Inflammatory macrophage (primary cell): Measurements from ENCODE around the gene HNF1A.
"Not testable (repeated sequence)": the region's sequence is repeated elsewhere in the genome, so short reads cannot be mapped to it uniquely, and the experiment has no call there.

ENCODE experiments used
- DNase-seq, 2 donors: peaks; one replicate each; pipeline ENCODE4 v3.0.0-alpha.2; 2020 to 2022

Gene HNF1A

DNA sequence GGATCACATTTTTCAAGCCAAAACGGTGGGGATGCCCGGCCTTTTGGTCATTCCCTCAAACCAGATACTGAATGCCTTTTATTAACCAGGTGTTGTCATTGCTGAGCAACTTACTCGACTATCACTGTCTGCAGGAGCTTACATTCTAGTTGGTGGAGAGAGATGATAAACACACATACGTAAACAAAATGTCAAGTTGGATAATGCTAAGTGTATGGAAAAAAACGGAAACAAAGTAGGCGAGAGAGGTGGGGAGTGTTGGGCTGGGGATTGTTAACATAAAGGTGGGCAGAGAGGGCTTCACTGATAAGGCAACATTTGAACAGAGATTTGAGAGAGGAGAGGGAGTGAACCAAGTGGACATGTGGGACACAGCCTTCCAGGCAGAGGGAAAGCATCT is 33.5 kb downstream of the HNF1A start:
- DNase-seq, result no peak

DNA sequence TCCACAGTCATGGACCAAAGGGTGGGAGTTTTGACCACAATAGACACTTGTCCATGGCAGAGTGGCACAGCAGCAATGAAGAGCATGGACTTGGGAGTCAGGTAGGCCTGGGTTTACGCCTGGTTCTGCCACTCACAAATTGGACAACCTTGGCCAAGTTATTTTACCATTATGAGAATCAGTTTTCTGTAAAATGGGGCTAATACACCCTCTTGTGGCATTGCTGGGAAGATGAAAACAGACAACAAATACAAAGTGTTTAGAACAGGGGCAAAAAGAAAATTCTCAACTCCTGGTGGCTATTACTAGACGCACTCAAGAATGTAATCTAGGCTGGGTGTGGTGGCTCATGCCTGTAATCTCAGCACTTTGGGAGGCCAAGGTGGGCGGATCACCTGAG is 35.4 kb downstream of the HNF1A start:
- DNase-seq, result no peak

DNA sequence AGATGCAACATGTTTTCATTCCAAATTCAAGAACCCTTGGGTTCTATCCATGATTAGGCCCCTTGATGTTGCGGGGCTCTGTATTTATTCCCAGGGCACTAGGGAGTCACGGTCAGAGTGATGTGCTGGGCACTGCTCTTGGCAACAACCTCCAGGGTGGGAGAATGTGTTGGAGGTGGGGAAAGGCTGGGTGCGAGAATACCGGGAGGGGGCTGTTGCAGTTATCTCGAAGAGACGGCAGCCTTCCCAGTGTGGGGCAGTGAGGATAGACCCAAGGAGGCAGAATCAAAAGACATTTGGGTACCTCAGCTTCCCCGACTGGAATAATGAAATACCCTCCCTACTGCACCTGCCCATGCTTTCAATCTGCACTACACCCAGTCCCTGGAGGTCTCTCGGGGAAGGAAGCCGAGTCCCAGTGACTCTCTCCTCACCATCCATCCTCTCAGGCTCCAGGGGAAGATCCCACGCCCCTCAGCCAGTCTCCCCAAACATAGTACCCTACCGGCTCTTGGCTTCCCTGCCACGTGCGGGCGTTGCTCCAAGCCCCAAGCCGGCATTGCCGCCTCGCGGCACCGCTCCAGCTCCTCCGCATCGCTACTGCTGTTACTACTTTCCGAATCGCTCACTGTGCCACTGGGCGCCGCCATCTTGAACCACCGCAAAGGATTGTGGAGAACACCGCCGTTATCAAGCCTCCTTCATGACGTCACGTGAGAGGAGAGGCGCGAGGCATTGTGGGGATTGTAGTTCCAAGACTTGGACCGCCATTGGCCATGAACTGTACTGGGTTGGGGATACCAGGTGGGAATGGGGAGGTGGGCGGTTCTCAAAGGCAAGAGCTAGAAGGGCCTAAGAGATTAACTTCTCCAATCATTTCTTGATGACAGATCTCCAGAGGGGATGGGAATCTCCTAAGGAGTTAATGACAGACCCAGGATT is 37.8 kb downstream of the HNF1A start, which contains the start of gene C12orf43:
C12orf43 (minus strand) TSS at position 663 of the 942 bp plus-strand sequence; CDS start at position 650, 13 bp downstream.
- DNase-seq, result peak; percentile 91 to 92

DNA sequence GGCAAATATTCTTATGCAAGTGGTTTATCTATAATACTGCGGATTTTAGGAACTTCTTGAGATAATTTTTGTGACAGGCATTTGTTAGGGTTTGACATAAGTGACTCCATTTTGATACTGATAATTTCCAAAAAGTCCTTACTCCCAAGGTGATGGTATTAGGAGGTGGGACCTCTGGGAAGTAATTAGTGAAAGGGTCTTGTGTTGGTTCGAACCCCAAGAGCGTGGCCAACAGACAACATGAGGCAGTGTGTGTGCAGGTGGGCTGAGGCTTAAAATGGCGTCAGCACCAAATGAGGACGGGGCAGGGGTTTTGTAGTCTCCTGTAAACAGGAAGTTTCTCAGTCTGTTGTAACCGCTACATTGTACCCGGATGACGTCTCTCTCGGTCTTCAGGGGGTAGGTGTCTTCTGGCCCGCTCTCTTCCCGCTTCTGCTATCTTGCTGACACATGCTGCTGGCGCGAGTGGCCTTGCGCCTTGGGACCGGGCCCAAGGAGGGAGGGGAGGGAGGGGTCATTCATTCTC is 39.7 kb downstream of the HNF1A start:
- peak in 1 of 2 donors; percentile 53 for DNase-seq

DNA sequence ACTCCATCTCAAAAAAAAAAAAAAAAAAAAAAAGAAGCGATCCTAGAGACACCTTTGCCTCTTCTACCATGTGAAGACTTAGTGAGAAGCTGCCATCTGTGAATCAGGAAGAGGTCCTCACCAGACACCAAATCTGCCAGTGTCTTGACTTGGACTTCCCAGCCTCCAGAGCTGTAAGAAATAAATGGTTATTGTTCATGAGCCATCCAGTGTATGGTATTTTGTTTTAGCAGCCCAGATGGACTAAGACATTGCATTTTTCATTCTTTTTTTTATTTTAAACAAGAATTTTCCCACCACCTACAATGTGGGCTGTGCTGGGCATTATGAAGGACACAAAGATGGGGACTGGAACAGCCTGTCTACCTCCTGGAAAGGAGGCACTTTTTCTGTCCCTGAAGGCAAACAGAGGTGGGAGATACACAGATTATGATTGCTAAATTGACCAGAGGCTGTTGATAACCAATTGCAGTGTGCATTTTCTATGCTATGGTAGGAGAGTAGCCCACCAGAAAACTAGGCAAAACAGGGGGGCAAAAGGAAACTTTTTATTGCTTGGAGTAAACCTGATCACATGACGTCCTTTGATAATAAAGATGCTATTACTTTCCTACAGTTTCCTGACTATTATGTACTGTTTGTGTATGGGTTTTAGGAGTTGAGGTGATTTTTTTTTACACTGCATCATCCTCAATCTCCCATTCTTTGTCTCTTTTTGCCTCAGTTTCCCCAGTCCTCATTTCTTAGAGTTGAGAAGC is 40.7 kb downstream of the HNF1A start:
- no peak for DNase-seq

DNA sequence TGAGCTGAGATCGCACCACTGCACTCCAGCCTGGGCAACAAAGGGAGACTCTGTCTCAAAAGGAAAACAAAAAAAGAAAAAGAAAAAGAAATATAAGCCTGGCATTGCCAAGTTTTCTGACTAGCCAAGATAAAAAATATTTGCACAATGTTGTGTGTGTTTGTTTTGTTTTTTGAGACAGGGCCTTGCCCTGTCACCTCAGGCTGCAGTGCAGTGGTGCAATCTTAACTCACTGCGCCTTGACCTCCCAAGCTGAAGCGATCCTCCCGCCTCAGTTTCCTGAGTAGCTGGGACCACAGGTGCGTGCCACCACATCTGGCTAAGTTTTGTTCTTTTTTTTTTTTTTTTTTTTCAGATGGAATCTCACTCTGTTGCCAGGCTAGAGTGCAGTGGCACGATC is 43.4 kb downstream of the HNF1A start:
- no peak for DNase-seq

DNA sequence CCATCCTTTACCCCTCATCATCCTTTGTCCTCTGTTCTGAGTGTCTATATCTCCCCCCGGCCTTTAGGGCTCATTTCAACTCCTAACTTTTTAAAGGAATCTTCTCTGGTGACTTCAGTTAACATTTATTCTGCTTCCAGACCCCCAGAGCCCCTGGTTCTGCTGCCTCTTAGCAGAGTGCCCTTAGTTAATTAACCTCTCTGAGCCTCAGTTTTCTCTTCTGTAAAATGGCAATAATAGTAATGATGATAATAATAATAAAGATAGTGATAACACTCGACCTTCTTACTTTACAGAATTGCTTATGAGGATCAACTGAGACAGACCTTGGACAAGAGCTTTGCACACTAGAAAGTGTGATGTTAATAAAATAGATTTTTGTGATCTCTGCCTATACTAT is 44.4 kb downstream of the HNF1A start:
- no peak for DNase-seq

DNA sequence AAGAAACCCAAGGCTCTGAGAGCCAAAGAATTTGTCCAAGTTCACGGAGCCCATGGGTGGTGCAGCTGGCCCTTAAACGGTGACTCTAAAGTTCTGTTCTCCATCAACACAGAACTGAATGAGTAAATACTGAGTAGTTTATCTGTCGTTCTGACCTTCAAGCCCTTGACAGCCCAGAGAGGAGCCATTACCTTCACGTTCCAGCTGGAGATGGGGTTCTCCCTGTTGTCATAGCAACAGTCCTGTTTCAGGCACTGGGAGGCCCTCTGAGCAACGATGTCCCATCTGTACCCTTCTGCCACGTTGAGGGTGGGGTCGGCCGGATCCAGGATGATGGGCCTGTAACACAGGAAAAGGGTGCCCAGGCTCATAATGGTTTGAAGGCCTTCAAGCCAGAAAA is 45.5 kb downstream of the HNF1A start:
- no peak for DNase-seq

DNA sequence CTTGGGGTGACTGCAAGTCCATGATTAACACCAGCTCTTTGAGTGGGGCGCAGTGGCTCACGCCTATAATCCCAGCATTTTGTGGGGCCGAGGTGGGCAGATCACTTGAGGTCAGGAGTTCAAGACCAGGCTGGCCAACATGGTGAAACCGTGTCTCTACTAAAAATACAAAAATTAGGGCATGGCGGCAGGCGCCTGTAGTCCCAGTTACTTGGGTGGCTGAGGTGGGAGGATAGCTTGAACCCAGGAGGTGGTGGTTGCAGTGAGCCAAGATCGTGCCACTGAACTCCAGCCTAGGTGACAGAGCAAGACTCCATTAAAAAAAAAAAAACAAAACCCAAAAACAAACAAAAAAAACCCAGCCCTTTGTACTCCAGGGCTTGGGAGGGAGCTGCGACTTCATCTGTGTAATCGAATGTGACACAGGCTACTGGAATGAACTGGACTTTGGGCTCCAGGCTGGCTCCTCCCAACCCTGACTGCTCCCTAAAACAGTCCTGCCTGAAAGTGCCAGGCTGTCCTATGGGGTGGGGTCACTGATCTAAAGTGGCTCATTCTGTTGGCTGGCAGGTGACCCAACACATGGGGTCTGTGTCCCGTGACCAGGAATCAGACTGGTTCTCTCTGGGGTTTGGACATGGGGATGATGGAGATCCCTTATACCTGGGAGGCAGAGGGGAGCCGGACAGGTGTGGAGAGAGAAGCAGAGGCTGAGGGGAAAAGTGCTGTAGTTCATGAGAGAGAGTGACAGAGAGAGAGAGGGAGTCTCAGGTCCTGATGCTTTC is 47.3 kb downstream of the HNF1A start:
- no peak for DNase-seq

DNA sequence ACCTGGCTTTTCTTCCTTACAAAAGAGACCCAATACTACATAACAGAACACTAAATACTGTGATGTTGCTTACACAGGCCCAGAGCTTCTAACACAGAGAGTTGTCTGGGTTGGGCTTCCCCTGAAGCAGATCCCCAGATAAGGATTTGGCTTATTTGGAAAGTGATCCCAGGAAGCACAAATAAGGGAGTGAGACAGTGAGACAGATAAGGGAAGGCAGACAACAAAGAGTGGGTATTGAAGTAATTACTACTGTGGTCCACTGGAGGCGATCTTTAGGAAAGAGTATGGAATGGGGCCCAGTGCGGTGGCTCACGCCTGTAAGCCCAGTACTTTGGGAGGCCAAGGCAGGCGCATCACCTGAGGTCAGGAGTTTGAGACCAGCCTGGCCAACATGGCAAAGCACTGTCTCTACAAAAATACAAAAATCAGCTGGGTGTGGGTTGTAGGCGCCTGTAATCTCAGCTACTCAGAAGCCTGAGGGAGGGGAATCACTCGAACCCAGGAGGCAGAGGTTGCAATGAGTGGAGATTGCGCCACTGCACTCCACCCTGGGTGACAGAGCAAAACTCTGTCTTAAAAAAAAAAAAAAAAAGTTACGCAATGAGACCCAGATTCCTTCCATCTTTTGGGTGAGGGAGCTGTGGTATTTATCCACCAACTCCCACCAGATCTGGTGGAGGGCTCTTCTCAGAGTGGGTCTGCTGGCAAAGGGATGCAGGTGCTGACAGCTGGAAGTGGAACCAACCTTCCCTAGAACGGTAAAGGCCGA is 48.1 kb downstream of the HNF1A start:
- peak in 1 of 2 donors; percentile 36 for DNase-seq

DNA sequence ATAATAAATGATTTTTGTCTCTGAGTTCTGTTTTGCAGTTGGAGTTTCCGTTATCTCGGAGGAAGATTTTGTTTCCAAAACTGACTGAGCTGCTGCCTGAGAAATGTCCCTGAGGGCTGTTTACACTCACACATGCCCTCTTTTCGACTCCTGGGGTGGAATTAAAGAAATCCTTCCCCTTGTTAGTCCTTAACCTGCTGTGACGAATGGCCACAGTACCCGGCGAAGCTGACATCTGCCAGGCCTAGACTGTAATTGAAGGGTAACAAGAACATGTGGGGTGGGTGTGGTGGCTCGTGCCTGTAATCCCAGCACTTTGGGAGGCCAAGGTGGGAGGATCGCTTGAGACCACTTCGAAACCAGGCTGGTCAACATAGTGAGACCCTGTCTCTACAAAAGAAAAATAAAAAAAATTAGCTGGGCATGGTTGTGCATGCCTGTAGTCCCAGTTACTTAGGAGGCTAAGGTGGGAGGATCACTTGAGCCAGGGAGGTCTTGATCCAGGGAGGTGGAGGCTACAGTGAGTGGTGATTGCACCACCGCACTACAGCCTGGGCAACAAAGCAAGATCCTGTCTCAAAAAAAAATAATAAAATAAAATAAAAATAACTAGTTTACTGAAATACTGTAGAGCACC is 52.4 kb downstream of the HNF1A start:
- DNase-seq, result no peak

DNA sequence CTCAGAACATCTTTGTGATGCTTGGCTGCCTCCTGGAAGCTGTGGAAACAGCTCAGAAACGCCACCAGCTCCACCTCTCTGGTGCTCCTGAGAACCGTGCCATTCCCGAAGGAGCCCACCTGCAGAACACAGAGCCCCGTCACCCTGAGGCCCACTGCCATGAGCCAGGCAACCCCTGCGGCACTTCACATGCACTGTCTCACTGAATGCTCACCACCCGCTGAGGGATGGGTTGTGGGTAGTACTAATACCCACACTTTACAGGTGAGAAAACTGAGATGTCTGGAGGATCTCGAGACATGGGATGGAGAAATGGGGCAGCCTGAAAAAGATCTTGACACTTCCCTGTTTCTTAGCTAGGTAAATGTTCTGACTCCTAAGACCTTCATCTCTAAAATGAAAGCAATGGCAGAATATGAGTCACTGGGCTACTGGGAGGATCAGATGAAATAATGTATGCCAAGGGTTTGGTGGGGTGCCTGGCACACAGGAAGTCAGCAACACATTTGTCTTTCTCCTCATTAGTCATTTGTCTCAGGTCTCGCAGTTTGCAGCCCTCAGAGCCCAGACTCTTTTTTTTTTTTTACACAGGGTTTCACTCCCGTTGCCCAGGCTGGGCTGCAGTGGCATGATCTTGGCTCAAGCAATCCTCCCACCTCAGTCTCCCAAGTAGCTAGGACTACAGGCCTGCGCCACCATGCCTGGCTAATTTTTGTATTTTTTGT is 55.4 kb downstream of the HNF1A start:
- peak; percentile 37 to 42 for DNase-seq

DNA sequence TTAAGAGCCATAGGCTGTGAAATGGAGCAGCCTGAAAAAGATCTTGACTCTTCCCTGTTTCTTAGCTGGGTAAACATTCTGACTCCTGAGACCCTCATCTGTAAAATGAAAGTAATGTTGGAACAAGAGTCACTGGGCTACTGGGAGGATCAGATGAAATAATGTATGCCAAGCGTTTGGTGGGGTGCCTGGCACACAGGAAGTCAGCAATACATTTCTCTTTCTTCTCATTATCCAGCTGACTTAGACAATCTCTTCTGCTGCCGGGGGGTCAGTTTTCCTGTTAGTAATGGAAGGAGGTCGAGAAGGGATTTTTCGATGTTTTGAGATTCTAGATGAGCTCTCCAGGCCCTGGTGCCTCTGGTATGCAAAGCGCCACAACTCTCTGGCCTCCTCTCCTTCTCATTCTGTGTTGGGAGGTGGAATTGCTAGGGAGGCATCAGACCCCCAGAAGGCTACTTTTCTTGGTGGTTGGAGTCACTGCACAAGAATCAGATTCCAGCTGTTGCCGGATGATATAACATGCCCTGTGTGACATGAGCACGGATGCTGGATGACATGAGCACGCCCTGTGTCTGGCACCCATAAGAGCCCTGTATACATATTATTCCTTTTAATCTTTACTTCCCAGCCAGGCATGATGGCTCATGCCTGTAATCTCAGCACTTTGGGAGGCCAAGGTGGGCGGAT is 56.4 kb downstream of the HNF1A start:
- DNase-seq, result no peak

DNA sequence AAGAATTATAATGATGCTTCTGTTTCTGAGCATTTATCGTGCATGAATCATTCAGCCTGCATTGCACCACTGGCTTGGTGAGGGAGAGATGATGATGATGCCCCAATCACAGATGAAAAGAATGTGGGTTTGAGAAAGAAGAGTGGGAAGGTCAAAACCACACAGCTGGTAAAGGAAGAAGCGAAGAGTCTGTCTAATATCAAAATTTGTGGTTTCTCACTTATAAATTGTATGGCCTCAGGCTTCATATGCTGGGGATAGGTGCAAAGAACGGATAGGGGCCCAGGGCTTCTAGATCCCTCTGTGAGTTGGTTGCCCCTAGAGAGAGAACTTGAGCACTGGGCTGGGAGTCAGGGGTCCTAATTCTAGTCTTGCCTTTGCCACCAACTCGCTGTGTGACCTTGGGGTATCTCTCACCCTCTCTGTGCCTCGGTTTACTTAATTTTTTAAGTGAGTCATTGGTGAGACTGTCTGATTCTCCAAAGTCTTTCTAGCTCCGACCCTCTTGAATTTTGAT is 58.5 kb downstream of the HNF1A start:
- DNase-seq, result peak; percentile 36 to 47

DNA sequence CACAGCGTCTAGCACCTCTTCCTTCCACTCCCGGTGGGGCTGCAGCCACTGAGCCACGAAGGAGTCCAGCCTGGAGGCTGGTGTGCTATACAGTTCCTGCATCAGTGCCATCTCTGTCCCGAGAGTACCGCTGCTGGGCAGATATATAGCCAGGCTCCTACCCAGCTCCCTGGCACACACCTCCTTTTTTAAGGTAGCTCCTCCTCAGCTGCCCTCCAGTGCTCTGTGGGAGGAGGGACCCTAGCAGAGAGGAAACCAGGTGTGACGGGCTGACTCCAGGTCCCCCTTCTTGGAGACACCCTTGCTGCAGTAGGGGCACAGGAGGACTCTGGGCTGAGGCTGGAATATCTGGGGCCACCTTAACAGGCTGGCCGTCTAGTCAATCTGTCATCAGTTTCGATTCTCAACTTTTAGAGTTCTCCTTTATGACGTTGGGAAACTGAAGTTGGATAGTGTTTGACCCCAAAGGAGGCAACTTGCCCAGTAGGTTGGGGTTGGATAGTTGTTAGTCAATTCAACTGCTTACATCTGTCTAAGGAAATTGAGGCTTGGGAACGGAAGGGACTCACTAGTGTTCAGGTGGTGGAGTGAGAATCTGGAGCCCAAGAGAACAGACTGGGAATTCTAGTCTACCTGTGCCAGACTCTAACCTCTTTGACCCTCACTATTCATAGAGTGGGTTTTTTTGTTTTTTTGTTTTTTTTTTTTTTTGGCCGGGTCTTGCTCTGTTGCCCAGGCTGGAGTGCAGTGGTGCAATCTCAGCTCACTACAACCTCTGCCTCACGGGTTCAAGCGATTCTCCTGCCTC is 60.7 kb downstream of the HNF1A start, which contains the start of gene OASL:
OASL (minus strand) TSS at position 386 of the 808 bp plus-strand sequence; CDS start at position 111, 275 bp downstream.
- DNase-seq, result peak; percentile 69 to 83

DNA sequence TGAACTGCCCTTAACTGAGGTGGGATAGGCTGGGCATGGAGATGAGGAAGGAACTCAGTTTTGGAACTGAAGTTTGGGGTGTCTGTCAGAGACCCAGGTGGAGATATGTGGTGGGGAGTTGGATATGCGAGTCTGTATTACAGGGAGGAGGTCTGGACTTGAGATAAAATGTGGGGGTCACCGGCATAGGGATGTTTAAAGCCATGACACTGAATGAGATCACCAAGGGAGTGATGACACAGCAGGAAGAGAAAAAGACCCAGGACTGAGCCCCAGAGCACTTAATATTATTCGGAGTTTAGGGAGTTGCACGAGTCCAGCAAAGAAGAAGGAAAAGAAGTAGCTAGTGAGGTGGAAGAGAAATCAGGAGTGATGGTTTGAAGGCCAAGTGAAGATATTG is 64.7 kb downstream of the HNF1A start:
- no peak for DNase-seq

DNA sequence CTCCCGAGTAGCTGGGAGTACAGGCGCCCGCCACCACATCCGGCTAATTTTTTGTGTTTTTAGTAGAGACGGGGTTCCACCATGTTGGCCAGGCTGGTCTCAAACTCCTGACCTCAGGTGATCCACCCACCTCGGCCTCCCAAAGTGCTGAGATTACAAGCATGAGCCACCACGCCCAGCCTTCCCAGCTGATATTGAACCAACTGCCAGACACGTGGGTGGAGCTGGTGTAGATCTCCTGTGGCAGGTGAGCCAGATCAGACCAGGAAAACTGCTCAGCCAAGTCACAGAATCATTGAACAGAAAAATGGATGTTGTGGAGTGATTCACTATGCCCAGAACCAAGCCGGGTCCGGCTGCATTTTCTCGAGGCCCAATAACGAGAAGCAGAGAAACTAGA is 69.1 kb downstream of the HNF1A start:
- not testable (repeated sequence) for DNase-seq

DNA sequence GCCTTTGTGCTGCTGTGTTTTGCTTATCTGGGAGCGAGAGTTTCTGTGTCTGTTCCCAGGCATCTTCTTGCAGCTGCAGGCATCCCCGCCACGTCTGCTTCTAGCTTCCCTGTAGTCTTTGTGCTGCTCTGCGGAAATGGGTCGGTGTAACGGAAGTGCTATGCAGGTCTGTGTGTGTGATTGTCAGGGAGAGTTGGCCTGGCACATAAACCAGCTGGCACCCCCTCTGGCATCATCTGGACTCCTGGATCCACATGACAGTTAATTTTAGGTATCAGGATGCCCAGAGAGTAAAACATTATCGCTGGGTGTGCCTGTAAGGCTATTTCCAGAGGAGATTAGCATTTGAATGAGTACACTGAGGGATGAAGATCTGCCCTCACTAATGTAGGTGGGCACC is 70.1 kb downstream of the HNF1A start:
- no peak for DNase-seq

DNA sequence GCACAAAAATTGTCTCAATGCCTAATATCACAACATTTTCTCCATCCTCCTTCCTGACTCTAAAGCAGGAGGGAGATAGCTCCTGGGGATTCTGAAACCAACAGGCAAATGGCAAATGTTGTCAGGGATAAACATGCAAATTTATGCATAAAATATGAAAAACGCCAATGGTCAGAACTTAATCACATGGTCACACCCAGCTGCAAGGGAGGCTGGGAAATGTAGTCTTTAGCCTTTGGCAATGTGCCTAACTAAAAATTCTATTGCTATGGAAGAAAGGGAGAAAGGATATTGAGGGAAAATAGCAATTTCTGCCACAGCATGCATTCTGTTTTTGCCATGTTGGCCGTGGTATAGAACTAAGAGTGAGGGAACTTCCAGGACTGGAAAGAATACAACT is 72.4 kb downstream of the HNF1A start:
- peak in 1 of 2 donors; percentile 7 for DNase-seq
